Vagina (tissue), 2 donors: Measurements from ENCODE around the gene ARHGEF16. TPM values are rescaled to one million over a fixed set of nuclear protein-coding genes. Genes with fewer than 3 reads are reported as not detected.

Source experiments
- DNase-seq, 2 donors: peaks; one replicate each; pipeline ENCODE4 v3.0.0-alpha.2; 2017; ENCODE audit errors: extremely low spot score in 2 of 2
- H3K27ac ChIP-seq: fragments of 200-600 bp; sonication (generic); one replicate; pipeline ENCODE4 v1.5.1; 2019
- H3K27me3 ChIP-seq: fragments of 200-600 bp; sonication (generic); one replicate; pipeline ENCODE4 v1.5.1; 2019
- H3K36me3 ChIP-seq, 2 donors: fragments of 200-600 bp; sonication (generic); one replicate each; pipeline ENCODE4 v1.5.1; 2017 to 2019
- H3K4me1 ChIP-seq: fragments of 200-600 bp; sonication (generic); one replicate; pipeline ENCODE4 v1.5.1; 2019
- H3K4me3 ChIP-seq, 2 donors: fragments of 200-600 bp; sonication (generic); 1 replicate in 1 of 2; 2 replicates in 1 of 2; pipeline ENCODE4 v1.5.1; 2016 to 2019
- H3K9me3 ChIP-seq: fragments of 200-600 bp; sonication (generic); one replicate; pipeline ENCODE4 v1.5.1; 2019
- CTCF ChIP-seq, 3 experiments: fragments of 450-650 bp in 2 of 3; fragments of 200-600 bp in 1 of 3; sonication (generic) in 1 of 3; IDR thresholded peaks; one replicate each; pipeline ENCODE4 v1.5.1; 2017 to 2019; ENCODE audit warnings: antibody characterized with exemption in 3 of 3, mild to moderate bottlenecking in 2 of 3, moderate library complexity in 2 of 3
- POLR2A ChIP-seq, 2 donors: fragments of 450-650 bp; IDR thresholded peaks; one replicate each; pipeline ENCODE4 v1.6.1; 2017; ENCODE audit warnings: antibody characterized with exemption in 2 of 2, mild to moderate bottlenecking in 2 of 2, moderate library complexity in 2 of 2
- POLR2AphosphoS5 ChIP-seq, 2 donors: sonication (generic); formaldehyde crosslinking; IDR thresholded peaks; one replicate each; pipeline ENCODE4 v1.9.0; 2017; ENCODE audit warnings: antibody characterized with exemption in 2 of 2, mild to moderate bottlenecking in 2 of 2, low read depth in 1 of 2; ENCODE audit not compliant: insufficient read depth in 1 of 2
- intact Hi-C: fragments of 100-400 bp; cut with DNase I; formaldehyde crosslinking; loops from one replicate; pipeline ENCODE4 v1.15.1; 2023
- total RNA-seq: library from RNA; depleted of rRNA; stranded (reverse); fragments of >200 nt; gene quantifications from one replicate; pipeline ENCODE4 v1.2.3, GENCODE V29; 2016

The ARHGEF16 gene
- total RNA-seq, 1 donor from 2014 or later = 6.4 TPM

DNA sequence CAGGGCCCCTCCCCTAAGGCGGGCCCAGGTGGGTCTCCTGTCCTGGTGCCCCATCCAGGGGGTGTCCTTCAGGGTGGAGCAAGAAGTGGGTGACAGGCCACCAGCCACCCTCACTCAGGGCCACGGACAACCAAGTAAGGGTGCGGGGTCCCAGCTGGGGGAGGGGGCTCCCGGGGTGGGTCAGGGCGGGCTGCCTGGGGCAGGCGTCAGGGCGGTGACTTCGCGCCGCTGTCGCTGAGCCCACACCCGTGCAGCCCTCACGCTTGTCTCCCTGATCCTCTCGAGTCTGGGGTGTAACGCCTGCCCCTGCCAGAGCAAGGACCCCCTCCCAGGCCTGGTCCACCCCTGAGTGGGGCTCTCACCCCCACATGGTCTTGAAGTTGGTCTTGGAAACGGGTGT, 22.2 kb downstream of the ARHGEF16 start:
- intact Hi-C loops = no loop called here
- DNase-seq = no peak
- Histone ChIP-seq H3K4me1 (peaks cover 34% of the 10 kb centered on the region), H3K27ac (no peak overlapping the region), H3K27me3 (no peaks in the 10 kb centered on the region), H3K36me3 (no peaks in the 10 kb centered on the region), H3K9me3 (no peaks in the 10 kb centered on the region), H3K4me3 (no peak overlapping the region)
- TF ChIP-seq CTCF (IDR thresholded peaks at IDR 0.05) = no peak

- Histone ChIP-seq H3K9me3 (no peaks in the 10 kb centered on the region), H3K27me3 (no peaks in the 10 kb centered on the region), H3K4me1 (peaks cover 32% of the 10 kb centered on the region), H3K27ac (no peak overlapping the region), H3K4me3 (no peak overlapping the region), H3K36me3 (no peaks in the 10 kb centered on the region)
- TF ChIP-seq CTCF (IDR thresholded peaks at IDR 0.05) (no peak), POLR2A (IDR thresholded peaks at IDR 0.05) (no peak), POLR2AphosphoS5 (IDR thresholded peaks at IDR 0.05; ENCODE audit: insufficient read depth in 1 of 2, low read depth in 1 of 2) (no peak)
- no peak for DNase-seq
- intact Hi-C loops = no loop called here
These were observed 23.0 kb downstream of the ARHGEF16 start for GRCh38 chr1:3477241-3477995.

DNA sequence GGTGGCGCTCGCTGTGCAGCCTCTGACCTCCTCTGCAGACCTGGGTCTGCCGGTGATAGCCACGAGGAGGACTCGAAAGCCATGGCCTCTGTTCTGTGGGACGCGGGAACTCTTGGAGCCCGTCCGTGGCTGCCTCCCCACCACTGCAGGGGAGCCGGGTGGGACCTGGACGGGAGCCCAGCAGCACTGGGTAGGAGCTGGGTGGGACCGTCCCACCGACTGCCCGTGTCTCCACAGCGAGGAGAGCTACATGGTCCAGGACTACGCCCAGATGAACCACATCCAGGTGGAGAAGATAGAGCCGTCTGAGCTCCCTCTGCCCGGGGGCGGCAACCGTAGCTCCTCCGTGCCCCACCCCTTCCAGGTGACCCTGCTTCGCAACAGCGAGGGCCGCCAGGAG, 23.7 kb downstream of the ARHGEF16 start:
- TF ChIP-seq CTCF (IDR thresholded peaks at IDR 0.05) = no peak
- TF ChIP-seq POLR2AphosphoS5 (IDR thresholded peaks at IDR 0.05; ENCODE audit: insufficient read depth in 1 of 2, low read depth in 1 of 2) = no peak
- no peak for TF ChIP-seq POLR2A (IDR thresholded peaks at IDR 0.05)
- DNase-seq = no peak
- Histone ChIP-seq H3K9me3 (no peaks in the 10 kb centered on the region), H3K4me3 (no peak overlapping the region), H3K27me3 (no peaks in the 10 kb centered on the region), H3K27ac (no peak overlapping the region), H3K36me3 (no peaks in the 10 kb centered on the region), H3K4me1 (peaks cover 25% of the 10 kb centered on the region)
- intact Hi-C loops = no loop called here

DNA sequence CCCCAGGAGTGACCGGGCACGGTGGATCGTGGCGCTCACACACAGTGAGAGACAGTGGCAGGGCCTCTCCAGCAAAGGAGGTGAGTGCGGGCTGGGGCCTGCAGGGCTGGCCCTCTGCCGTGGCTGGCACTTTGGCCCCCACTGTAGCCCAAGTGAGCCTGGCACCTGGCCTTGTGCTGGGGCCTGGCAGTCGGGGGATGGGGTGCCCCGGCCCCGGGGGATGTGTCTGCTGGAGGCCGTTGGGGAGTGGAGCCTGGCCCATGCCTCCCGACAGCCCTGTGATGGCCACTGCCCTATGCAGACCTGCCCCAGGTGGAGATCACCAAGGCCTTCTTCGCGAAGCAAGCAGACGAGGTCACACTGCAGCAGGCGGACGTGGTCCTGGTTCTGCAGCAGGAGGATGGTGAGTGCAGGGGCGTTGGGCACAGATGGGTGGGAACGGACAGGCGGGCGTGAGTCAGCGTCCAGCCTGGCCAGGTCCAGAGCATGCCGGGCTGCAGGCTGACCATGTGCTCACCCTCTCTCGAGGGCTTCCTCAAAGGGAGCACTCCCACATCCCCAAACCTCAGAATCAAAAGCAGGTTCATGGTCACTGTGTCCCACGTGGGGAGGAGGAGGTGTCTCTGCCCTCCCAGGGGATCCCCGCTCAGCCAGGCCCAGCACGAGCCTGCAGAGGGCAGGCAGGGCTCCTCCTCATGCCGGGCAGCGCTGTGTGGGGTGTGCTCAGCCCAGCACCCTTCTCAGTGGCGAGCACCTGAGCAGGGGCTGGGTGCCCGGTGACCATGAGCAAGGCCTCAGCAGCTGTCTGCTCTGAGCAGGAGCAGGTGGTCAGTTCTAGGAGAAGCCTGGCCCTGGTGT, 25.3 kb downstream of the ARHGEF16 start:
- DNase-seq = no peak

More for the DNA sequence above, 25.3 kb downstream of the ARHGEF16 start:
- Histone ChIP-seq H3K27ac (no peak overlapping the region), H3K27me3 (no peaks in the 10 kb centered on the region), H3K4me3 (no peak overlapping the region), H3K9me3 (no peaks in the 10 kb centered on the region), H3K4me1 (peaks cover 11% of the 10 kb centered on the region), H3K36me3 (no peaks in the 10 kb centered on the region)
- TF ChIP-seq POLR2A (IDR thresholded peaks at IDR 0.05) (no peak), POLR2AphosphoS5 (IDR thresholded peaks at IDR 0.05; ENCODE audit: insufficient read depth in 1 of 2, low read depth in 1 of 2) (no peak), CTCF (IDR thresholded peaks at IDR 0.05) (no peak)
- intact Hi-C loops = no loop called here
